ENCODE data around the gene ACBD4.

ACBD4 gene

DNA sequence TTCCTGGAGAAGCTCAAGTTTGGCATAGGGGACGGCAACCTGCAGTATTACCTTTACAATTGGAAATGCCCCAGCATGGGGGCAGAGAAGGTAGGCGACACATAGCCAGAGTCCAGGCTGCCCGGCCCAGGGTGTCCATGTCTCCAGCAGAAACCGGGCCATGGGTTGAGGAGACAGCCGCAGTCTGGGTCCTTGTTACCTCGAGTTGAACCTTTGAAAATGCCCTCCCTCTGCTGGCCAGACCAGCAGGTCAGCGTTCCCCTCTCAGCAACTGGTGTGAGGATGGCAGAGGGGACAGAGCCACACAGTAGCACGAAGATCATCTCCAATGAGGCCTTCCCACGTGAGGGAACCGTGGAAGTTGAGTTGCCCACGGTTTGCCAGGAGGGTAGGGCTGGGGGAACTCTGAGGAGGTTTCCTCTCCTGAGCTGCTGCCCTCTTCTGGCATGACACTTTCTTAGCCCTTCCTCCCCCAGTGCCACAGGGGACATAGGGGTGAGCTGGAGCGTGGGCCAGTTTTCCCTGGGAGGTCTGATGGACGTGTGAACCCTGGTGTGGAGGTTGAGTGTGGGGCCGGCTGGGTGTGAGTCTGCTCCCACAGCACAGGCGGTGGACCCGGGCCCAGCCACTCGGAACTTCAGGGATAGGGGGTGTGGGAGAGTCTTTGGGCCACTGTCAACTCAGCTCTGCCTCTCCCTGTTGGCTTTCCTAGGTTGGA, 30.4 kb upstream of the ACBD4 start:
- DNase-seq, result no peak

DNA sequence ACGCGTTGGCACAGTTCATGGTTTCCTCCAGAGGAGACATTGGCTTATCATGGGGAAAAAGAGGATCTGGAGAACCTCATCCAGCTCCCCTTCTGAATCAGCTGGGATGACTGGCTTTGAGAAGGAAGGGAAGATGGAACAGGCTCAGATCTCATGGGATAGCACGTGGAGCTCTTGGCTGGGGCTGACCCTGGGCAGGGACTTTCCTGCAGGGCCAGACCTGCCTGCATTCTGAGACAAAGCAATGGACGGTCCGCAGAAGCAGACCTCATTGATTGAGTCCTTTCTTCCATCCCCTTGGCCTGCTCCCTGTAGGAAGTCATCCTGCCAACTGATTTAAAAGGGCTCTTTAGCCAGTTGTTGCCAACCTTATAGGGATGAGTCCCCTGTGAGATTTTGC, 29.4 kb upstream of the ACBD4 start:
- DNase-seq, result no peak

DNA sequence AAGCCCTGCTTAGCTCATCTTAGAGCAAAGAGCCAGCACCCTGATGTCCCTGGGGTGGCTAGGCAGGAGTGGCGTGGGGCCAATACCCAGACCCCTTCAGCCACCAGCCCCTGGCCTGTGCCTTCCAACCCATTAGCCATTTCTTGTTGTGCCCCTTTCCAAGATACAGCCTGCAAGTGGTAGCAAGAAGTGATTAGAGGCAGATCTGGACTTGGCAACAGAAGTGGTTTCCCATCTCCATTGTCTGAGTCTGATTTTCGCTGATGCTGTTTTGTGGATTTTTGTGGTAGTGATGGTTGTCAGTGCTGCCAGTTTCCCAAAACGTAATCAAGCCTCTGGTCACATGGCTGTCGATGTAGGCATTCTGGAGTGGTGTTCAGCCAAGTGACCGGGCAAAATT, 28.9 kb upstream of the ACBD4 start:
- no peak for DNase-seq

DNA sequence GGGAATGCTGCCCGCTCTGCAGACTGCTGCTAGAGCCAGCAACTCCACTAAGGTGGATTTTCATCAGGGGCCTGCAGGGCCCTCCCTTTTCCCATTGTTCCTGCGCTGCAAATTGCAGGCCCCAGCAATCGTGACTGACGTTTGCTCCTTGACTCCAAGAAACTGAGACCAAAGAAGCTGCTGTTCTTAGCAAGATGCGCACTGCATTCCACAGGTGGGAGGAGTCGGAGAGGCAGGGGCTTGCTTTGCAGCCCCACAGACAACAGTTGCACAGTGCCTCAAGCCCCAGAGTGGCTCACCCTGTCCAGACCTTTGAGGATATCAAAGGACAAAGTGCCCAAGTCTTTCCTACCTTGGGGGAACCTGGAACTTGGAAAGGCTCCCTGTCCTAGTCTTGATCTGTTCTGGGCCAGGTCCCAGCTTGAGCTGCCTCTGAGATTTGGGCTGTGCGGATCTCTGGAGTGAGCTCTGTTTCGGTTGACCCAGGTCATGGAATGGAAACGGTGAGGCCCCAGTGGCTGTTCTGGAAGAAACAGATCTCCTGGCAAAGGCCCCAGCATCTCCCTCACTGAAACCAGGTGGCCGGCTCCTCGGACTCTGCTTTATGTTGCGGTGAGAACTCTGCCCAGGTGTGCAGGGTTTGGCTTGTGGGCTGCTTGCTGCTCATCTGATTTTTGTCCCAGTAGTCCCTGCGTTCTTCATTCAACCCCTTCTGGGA, 28.0 kb upstream of the ACBD4 start:
- no peak for DNase-seq

DNA sequence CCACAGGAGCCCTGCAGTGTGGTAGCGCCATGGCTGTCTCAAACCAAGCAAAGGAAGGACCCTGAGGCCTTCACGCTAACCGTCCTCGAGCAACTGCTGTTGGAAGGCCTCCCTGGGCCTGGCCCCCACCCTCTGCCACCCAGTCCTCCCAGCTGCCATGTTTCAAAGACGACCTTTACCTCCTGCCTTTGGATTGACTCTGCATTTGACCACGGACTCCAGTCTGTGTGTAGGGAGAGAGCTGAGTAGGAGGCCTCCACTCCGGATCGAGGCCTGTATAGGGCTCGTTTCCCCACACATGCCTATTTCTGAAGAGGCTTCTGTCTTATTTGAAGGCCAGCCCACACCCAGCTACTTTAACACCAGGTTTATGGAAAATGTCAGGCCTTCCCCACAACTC, 27.4 kb upstream of the ACBD4 start:
- DNase-seq, result no peak

DNA sequence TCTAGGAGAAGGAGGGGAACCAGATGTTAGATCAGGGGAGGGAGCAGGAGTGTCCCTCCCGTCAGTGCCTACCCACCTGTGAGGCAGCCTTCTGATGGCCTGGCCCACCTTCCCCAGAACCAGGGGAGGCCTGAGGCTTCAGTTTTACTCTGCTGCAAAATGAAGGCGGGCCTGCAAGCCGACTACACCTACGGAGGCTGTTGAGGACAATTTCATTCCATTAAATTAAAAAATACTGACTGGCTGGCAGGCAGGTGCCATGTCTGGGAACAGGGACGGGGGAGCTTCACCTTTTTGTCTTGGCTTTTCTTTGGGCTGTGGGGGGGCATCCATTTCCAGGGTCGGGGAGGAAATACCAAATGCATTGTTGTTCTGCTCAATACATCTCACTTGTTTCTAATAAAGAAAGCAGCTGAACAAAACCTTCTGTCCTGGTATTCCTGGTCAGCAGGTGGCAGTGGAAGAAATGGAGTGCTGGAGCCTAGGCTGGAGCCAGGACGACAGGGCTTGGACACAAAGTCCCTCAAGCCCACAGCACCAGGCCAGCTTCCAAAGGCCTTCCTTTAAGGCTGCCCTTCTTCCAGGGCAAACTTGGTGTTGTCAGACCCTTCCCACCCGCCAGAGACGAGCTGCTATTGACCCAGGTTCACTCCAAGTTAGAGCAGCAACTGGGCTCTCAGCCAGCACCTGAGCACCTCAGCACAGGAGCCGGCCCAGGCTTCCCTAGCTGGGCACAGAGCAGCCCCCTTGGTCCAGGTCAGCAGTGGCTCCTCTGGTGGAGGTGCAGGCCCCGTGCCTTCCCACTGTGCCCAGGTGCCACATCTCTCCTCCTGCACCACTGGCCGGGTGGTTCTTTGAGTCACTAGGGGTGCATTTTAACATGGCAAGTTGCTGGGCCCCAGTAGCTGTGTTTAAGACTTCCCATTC, 26.6 kb upstream of the ACBD4 start:
- DNase-seq, result no peak

DNA sequence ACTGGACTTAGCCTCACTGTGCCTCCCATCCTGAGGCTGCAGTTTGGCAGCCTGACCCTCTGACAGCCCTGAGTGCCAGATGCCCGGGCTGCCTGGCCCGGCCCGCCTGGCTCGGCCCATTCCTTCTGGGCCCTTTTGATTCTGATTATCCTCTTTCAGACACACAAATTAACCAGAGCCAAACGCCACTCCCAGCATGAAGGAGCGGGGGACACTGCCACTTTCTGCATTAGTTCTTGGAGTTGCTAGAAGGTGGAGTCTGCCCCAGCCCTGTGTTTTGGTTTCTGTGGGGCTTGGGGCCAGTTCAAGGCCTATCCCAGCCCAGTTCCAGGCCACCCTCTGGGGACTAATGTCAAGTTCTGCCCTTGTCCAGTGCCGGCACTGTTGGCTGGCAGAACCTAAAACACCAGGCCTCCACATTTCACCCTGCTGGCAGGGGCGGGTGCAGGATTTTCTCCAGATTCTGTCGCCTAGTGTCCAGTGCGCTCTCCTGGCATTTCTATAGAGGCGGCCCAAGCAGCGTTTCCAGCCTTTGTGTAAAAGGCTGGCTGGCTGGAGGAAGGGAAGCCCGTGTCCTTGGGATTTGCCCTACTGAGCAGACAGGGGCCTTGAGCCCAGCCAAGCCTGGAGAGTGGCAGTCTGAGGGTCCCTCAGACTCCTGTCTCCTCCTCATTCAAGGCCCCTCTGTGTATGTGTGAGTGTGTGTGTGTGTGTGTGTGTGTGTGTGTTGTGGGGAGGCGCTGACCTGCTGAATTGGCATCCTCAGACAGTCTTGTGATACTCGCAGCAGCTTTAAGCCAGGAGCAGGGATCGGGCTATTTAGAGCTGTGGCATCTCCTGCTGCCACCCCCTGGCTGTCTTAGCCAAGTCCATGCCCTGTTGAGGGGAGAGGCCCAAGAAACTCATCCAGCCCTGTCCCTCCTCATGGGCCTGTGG, 24.5 kb upstream of the ACBD4 start:
- no peak for DNase-seq

DNA sequence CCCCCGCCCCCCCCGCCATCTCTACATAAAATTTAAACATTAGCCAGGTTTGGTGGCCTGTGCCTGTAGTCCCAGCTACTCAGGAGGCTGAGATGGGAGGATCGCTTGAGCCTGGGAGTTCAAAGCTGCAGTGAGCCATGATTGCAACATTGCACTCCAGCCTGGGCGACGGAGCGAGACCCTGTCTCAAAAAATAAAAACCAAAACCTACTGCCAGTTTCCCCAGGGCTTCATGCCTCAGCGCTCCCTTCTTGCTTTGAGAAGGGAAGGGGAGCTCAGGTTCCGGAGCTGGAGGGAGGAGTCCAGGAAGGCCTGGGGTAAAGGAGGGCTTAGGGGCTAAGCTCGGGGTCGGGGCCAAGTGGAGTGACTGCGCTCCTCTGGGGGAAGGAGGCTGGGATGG, 23.6 kb upstream of the ACBD4 start:
- DNase-seq, result no peak

DNA sequence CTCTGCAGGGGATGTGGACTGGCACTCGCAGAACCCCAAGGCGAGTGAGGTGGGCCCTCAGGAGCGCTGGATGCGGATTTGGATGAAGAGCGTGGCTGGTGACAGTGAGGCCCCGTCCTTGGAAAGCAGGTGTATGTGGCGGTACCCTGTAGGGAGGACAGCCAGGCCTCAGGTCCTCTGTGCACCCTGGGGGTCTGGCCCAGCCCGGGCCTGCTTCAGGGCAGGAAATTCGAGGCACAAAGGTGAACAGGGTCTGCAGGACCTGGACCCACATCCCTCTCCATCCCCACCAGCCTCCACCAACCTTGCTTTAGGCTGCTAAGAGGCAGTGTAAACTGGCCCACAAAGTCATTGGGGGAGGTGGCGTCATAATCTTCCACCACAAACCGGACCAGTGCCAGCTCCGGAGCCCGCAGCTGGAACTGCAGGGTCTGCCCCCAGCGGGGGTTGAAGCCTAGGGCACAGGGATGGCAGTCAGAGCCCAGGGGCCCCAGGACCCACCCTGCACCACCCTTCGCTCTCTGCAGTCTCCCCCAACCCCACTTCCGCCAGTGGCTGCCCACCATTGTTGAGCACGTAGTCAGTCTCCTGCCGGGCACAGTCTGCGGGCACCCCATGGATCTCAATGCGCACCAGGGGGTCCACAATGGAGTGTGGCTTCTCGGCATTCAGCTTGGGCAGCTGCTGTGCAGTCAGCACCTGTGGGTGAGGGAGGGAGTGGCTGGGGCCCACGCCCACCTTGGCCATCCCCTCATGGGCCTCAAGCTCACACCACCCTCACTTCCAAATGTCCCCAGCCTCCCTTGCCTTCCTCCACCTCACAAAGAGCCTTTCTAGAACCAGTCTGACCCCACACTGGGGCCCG, 22.7 kb upstream of the ACBD4 start:
- DNase-seq, result no peak

DNA sequence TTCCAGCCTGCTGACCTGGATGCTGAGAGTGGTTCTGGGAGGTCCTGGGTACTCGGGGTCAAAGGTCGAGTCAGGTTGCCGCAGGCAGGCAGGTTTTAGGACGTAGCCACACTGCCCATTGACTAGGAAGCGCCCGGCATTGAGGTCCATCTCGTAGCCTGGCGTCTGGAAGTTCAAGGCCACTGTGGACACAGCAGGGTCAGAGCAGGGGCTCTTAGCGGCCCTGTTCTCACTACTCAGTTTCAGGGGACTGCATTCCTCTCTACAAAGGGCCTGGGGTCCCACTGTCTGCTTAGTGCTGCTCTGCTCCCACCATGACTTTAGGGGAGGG, 22.1 kb upstream of the ACBD4 start:
- no peak for DNase-seq

DNA sequence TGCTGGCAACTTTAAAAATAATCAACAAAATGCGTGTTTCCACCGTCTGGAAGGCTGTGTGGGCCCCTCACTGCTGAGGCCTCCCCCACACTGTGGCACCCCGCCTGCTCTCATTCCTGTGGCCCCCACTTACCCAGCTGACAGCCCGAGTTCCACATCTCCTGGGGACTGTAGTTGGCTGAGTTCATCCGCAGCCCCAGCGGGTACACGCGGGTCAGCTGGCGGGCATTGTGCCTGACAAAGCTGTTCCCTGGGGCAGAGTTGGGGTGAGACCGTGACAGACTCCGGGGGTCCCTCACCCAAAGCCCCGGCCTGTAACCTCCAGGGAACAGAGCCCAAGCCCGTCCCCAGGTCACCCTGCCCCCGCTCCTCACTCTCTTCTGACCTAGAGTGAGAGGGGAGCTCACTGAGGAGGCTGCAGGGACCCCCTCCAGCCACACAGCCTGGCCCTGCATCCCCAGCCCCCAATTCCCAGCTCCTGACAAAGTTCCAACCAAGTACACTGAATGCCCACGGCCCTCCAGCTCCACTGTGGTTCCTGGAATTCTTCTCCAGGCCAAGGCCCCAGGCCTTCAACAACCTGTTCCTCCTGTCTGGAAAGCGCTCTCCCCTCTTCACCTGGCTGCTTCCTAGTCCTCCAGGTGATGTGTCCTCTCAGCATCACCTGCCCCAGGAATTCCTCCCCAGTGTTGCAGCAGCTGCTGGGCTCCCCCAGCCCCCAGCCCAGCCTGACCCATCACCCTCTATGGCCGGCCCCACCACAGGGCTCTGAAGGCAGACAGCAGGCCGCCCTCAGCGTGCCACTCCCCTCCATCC, 21.2 kb upstream of the ACBD4 start:
- no peak for DNase-seq

DNA sequence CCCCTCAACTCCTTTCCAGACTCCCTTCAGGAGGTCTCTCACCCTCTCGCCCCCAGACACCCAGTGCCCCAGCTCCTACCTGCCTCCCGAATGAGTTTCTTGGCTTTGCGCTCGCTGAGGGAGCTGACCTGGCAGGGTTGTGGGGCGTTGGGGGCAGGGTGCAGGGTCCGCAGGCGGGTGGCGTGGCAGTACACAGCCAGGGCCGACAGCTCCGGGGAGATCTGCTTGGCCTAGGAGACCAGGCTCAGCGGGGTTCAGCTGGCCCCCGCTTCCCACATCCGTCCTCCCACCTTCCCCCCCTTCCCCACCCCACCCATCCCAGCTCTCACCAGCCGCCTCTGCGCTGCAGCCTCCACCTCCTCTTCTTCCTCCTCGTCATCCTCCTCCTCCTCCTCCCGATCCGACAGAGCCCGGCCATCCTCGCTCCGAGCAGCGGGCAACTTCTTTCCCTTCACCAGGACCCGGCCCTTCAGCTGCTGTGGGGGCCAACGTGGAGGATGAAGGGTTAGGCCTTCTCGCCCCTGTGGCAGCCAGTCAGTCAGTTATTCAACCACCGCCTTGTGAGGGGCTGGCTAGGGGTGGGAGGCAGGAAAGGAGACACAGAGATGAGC, 20.4 kb upstream of the ACBD4 start:
- no peak for DNase-seq

DNA sequence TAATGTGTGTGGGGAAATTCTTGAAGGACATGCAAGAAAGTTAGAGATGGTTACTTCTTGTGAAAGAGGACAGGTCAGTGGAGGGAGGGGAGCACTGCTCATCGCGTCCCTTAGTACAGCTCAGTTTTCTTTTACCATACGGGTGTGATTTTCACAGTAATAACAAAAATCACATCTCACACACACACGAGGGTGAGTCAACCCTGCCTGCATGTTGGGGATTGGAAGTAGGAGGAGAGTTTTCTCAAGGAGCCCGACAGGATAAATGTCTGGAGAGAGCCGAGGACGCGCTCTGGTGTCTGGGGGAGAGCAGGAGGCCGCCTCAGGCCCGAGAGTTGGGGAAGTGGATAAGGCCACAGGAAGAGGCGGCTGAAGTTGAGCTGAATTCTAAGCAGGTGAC, 19.6 kb upstream of the ACBD4 start:
- DNase-seq, result no peak

DNA sequence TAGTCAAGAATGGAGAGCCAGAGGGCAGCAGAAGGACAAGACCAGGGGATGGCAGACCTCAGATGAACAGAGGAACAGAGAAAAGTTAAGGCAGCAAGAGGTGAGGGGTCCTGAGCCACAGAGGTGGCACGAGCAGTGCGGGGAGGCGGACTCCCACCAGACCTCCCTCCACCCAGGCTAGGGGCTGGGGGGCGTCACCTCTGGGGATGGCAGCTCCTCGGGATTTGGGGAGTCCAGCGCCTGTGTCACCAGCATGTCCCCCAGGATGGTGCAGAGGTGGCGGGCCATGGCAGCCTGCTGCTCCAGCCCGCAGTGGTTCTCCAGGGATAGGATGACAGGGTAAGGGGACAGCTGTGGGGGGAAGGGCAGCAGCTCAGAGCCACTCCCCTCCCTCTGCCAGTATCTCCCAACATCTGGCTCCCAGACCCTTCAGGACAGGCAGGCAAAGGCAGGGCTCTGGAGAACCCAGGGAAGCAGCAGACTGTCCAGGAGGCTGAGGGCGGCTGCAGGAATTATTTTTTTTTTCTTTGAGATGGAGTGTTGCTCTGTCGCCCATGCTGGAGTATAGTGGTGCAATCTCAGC, 19.0 kb upstream of the ACBD4 start:
- no peak for DNase-seq

DNA sequence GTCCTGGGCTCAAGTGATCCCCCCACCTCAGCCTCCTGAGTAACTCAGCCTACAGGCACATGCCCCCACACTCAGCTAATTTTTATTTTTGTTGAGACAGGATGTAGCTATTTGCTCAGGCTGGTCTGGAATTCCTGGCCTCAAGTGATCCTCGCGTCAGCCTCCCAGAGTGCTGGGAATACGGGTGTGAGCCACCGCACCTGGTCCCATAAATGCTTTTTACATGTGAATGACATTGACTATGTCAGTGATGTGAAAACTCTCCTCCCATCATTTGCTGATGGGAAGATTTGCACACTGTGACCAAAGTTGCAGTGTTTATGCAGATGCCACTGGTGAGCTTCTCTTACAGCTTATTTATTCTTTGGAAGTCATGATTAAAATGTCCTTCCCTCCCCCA, 18.2 kb upstream of the ACBD4 start:
- no peak for DNase-seq

DNA sequence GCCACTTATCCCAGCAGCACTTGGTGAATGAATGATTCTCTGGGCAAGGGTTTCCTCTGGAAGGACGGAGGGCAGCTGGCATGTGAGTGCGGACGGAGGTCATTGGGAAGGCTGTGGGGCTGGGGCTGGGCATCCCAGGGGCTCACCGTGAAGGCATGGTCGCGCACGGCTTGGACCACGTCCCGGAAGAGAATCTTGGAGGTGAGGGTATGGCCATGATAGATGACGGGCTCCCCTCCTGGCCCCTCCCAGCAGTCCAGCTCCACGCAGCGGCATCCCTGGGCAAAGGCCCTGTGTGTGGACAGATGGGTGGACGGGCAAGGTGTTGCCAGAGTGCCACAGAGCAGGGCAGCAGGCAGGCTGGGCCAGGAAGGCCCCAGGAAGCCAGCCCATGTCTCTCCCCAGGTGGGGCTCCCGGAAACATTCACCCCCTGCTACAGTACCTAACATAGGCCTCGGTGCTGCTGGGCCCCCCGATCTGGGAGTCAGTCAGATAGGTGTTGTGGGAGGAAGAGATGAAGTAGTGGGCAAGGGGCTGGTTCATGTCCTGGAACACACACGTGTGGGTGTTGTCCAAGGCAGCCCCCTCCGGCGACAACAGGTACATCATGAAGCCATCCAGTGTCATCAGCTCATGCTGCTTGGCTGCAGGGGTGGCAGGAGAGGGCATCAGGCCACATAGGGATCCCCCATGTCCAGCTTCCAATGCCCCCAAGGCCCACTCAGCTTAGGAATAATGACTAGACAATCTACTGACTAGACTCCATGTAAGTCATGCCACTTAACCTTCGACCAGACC, 17.4 kb upstream of the ACBD4 start:
- no peak for DNase-seq

DNA sequence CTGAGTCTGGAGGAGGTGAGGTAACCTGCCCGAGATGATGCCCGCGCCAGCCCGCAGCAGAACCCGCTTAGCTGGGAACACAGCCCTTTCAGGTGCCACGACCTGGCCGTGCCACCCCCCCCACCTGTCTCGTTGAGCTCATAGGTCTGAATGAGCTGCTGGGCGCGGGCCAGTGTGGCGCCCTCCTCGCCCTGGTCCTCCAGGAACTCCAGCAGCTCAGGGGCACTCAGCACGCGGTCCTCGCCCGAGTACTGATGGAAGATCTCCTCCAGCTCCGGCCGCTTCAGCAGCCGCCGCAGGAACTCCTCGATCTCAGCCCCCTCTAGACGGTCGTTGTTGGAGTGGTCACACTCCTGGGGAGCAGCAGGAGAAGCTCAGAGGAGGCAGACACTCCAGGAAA, 16.8 kb upstream of the ACBD4 start:
- DNase-seq, result no peak

DNA sequence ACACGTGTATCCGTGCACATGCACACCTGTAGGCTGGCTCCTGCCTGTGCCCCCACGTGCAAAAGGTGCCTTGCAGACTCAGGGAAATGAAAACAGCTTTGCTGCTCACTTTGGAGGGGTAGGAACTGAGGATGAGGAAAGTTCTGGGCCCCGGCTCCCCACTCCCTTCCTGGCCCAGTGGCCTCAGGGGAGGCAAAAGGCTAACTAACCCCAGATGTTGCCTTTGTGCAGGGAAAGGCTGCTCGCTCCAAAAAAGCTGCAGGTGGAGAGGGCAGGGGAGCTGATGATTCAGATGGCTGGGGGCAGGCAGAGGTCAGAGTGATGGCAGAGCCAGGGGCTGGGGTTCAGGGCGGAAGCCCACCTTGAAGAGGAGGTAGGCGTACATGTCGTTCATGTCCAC, 15.5 kb upstream of the ACBD4 start:
- no peak for DNase-seq

DNA sequence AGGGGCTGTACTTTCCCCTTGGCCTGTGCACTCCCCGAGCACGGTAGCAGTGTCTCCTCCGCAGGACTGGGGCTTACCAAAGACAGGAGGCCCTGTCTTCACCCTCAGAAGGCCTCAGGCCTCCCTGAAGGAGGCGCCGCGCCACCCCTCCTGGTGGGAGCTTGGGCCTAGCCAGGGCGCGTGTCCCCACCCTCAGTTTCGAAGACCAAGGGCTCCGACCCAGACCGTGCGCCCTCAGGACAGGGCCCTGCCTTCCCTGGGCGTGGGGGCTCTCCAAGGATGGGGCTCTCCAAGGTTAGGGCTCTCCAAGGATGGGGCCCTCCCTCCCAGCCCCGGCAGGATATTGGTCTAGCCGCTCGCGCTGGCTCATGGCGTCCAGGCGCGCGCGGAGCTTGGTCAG, 14.9 kb upstream of the ACBD4 start:
- DNase-seq, result no peak

All from activated CD4-positive, alpha-beta T cell treated with anti-CD3 and anti-CD28 coated beads, Interleukin-2, amount 50 U/mL, for 1 hour (primary cell).